OCI-LY1 (cell line): Measurements from ENCODE around the gene MDC1.

Experiments used
- H2AFZ ChIP-seq: fragments of 200-600 bp; sonication (generic), shearing (Covaris generic); 2 replicates; pipeline ENCODE4 v1.6.0; 2014; ENCODE audit warnings: antibody characterized with exemption, mild to moderate bottlenecking, low read length
- H3F3A ChIP-seq: fragments of 200-600 bp; sonication (generic), shearing (Covaris generic); 2 replicates; pipeline ENCODE4 v1.6.0; 2014; ENCODE audit warnings: mild to moderate bottlenecking, antibody characterized with exemption, low read length, moderate library complexity; ENCODE audit not compliant: insufficient read depth
- H3K27ac ChIP-seq: fragments of 200-600 bp; sonication (generic); 2 replicates; pipeline ENCODE4 v1.5.1; 2014; ENCODE audit warnings: low read length, mixed run types, mild to moderate bottlenecking, low read depth; ENCODE audit not compliant: poor library complexity, severe bottlenecking
- H3K27me3 ChIP-seq: fragments of 200-600 bp; sonication (generic); 2 replicates; pipeline ENCODE4 v1.6.0; 2014; ENCODE audit warnings: antibody characterized with exemption, mild to moderate bottlenecking, low read length, moderate library complexity; ENCODE audit not compliant: insufficient read depth
- H3K36me3 ChIP-seq: fragments of 200-600 bp; sonication (generic); 2 replicates; pipeline ENCODE4 v1.6.1; 2014; ENCODE audit warnings: mild to moderate bottlenecking, antibody characterized with exemption, low read length, moderate library complexity, mixed read lengths; ENCODE audit not compliant: insufficient read depth
- H3K4me1 ChIP-seq: fragments of 200-600 bp; sonication (generic); 2 replicates; pipeline ENCODE4 v1.5.1; 2014; ENCODE audit warnings: mild to moderate bottlenecking, low read length, moderate library complexity; ENCODE audit not compliant: insufficient read depth, severe bottlenecking
- H3K4me2 ChIP-seq: fragments of 200-600 bp; sonication (generic), shearing (Covaris generic); 2 replicates; pipeline ENCODE4 v1.6.1; 2014; ENCODE audit warnings: low read length
- H3K4me3 ChIP-seq: fragments of 200-600 bp; sonication (generic); 2 replicates; pipeline ENCODE4 v1.5.1; 2014; ENCODE audit warnings: low read length, low read depth, mild to moderate bottlenecking, mixed read lengths; ENCODE audit not compliant: poor library complexity, severe bottlenecking
- H3K79me2 ChIP-seq: fragments of 200-600 bp; shearing (Covaris generic); 2 replicates; pipeline ENCODE4 v1.6.1; 2016; ENCODE audit warnings: mixed run types, low read length, mixed read lengths; ENCODE audit not compliant: insufficient read depth
- H3K9ac ChIP-seq: fragments of 200-600 bp; sonication (generic), shearing (Covaris generic); 2 replicates; pipeline ENCODE4 v1.6.1; 2014; ENCODE audit warnings: mild to moderate bottlenecking, low read length, mixed read lengths
- H3K9me2 ChIP-seq: fragments of 200-600 bp; sonication (generic), shearing (Covaris generic); 2 replicates; pipeline ENCODE4 v1.6.1; 2014; ENCODE audit warnings: low read depth, mild to moderate bottlenecking, low read length, mixed read lengths
- H3K9me3 ChIP-seq: fragments of 200-600 bp; shearing (Covaris generic); 2 replicates; pipeline ENCODE4 v1.6.1; 2014; ENCODE audit warnings: low read length, mixed read lengths
- H4K20me1 ChIP-seq: fragments of 200-600 bp; sonication (generic), shearing (Covaris generic); 2 replicates; pipeline ENCODE4 v1.6.0; 2016; ENCODE audit warnings: mild to moderate bottlenecking, low read length; ENCODE audit not compliant: insufficient read depth
- EZH2 ChIP-seq: fragments of 200-600 bp; sonication (generic), shearing (Covaris generic); IDR thresholded peaks from 2 replicates; pipeline ENCODE4 v1.8.0; 2017; ENCODE audit warnings: borderline replicate concordance, mixed run types, mild to moderate bottlenecking, antibody characterized with exemption, low read length, moderate library complexity, mixed read lengths
- TF ChIP-seq, protein P1 (sequence below): fragments of 200-600 bp; sonication (generic), shearing (Covaris generic); IDR thresholded peaks from 2 replicates; pipeline ENCODE4 v1.5.1; 2017; ENCODE audit warnings: mild to moderate bottlenecking, antibody characterized with exemption, low read length, moderate library complexity, mixed read lengths

The MDC1 gene

DNA sequence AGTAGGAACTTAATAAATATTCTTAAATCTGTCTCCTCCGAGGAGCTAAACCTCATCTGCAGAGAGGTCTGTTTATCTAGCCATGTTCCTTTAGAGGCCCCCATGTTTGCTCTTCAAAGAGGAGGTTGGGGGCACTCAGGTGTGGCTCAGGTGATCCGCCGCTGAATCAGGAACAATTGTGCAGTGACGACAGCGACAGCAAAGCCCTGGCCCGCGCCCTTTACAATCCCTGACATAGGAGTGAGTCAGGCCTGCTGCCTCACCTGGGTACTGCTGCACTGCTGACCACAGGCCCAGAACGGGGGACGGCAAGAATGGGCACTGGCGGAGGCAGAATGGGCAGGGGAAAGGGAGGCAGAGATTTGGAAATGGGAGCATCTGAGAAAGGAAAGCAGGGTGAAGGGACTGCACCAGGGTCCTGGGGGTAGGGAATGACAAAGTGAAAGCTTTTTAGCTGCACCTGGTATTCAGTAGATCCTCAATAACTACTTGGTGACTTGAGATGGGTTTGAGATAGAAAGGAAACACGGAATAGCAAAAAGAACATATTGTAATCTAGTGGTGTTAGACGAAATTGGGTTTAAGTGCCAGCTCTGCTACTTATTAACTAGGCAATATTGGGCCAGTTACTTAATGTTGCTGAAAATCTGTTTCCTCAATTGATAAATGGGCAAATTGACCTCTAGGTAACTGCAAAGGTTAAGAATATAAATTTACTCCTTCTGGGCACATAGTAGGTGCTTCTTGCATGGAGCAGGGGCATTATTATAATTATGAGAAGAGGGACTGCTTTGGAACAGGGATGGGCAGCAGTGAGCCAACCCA, 32.7 kb upstream of the MDC1 start:
- no peak overlapping the region for H3K9ac ChIP-seq
- H4K20me1 ChIP-seq, result no peaks in the 10 kb centered on the region
- peaks cover under 1% of the 10 kb centered on the region for H3K4me1 ChIP-seq
- H3K4me2 ChIP-seq, result no peak overlapping the region
- no peaks in the 10 kb centered on the region for H3K9me3 ChIP-seq
- H3K27me3 ChIP-seq, result no peaks in the 10 kb centered on the region; the same call in 1 of the 2 replicates
- H3K79me2 ChIP-seq, result no peaks in the 10 kb centered on the region
- no peak overlapping the region for H3K4me3 ChIP-seq
- TF ChIP-seq, protein P1, sequence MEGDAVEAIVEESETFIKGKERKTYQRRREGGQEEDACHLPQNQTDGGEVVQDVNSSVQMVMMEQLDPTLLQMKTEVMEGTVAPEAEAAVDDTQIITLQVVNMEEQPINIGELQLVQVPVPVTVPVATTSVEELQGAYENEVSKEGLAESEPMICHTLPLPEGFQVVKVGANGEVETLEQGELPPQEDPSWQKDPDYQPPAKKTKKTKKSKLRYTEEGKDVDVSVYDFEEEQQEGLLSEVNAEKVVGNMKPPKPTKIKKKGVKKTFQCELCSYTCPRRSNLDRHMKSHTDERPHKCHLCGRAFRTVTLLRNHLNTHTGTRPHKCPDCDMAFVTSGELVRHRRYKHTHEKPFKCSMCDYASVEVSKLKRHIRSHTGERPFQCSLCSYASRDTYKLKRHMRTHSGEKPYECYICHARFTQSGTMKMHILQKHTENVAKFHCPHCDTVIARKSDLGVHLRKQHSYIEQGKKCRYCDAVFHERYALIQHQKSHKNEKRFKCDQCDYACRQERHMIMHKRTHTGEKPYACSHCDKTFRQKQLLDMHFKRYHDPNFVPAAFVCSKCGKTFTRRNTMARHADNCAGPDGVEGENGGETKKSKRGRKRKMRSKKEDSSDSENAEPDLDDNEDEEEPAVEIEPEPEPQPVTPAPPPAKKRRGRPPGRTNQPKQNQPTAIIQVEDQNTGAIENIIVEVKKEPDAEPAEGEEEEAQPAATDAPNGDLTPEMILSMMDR, result no peak
- TF ChIP-seq EZH2, result no peak
- no peak overlapping the region for H2AFZ ChIP-seq
- no peak overlapping the region for H3K27ac ChIP-seq
- no peaks in the 10 kb centered on the region for H3F3A ChIP-seq
- no peaks in the 10 kb centered on the region for H3K36me3 ChIP-seq
- no peaks in the 10 kb centered on the region for H3K9me2 ChIP-seq

DNA sequence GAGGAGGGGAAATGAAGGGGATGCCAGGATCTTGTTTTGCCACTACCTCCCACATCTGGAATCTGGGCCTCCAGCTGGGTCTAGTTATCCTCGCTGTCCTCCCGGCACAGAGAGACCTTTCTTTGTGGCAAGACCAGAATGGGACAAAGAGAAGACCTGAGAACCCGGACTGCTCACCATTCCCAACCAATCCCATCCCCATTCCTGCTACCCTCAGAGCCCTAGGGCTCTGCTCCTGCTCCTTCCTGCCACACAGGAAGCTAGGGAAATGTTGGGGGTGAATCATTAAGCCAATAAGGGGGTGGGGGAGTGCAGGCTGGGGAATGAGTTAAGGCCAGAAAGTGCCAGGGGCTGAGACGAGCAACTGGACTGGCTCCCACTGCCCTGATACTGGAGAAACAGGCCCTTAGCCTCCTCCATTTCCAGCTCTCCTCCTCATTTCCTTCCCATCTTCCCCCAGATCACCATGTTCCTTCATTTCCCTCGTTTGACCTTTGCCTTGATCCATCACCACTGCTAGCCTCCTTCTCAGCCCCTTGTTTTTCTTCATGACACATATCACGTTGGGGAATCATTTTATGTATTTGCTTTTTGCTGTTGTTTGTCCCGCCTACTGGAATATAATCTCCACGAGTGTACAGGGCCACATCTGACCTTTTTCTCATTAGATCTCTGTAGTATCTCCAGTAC, 31.9 kb upstream of the MDC1 start:
- Histone ChIP-seq H3K4me3 (no peak overlapping the region), H3K79me2 (no peaks in the 10 kb centered on the region), H3K27ac (no peak overlapping the region), H3K9ac (no peak overlapping the region), H3K9me2 (no peaks in the 10 kb centered on the region), H3K36me3 (no peaks in the 10 kb centered on the region), H3K4me1 (peaks cover 6% of the 10 kb centered on the region), H4K20me1 (no peaks in the 10 kb centered on the region), H3K27me3 (no peaks in the 10 kb centered on the region; the same call in 1 of the 2 replicates), H3K9me3 (no peaks in the 10 kb centered on the region), H3K4me2 (no peak overlapping the region), H2AFZ (no peak overlapping the region), H3F3A (no peaks in the 10 kb centered on the region)
- TF ChIP-seq, protein P1, result no peak
- TF ChIP-seq EZH2, result no peak

DNA sequence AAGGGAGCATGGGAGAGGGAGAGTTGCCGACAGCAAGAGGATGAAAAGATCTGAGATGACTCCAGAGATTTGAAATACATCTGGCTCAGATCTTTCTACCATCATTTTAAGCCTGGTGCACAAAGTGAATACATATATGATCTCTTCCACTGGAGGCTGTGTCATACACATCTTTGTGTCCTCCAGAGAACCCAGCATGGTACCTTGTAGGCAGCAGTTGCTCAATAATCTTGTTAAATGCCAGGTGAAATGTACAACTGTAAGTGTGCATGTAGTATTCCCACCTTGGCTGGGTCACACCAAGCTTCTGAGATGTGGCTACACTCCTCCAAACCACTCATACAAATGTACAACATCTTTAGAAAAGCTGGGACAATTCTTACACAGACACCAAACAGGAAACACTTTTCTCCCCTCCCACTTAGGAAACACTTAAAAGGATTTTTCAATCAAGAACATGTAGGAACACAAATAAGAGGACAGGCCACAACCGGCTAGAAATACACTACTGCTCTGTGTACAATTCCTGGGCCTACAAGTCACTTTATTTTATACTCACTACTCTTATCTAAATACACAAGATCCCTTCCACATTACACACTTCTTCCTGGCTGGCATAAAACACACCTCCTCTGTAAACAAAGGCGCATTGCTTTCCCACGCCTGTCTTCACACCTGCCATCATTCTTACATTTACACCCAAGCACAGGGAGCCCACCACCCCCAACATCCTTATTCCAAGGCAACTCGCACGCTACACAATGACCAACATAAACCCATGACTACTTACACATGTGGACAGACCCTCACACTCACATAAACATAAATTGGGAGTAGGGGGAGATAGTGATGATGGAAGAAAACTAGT, 31.1 kb upstream of the MDC1 start:
- Histone ChIP-seq H3K9ac (no peak overlapping the region), H3K27me3 (no peaks in the 10 kb centered on the region; the same call in 1 of the 2 replicates), H3K9me2 (no peaks in the 10 kb centered on the region), H3K9me3 (no peaks in the 10 kb centered on the region), H3K36me3 (no peaks in the 10 kb centered on the region), H3K4me1 (peaks cover 14% of the 10 kb centered on the region), H2AFZ (no peak overlapping the region), H3K27ac (no peak overlapping the region), H3K4me2 (no peak overlapping the region), H3K4me3 (no peak overlapping the region), H3F3A (no peaks in the 10 kb centered on the region), H4K20me1 (no peaks in the 10 kb centered on the region), H3K79me2 (no peaks in the 10 kb centered on the region)
- TF ChIP-seq EZH2, result no peak
- TF ChIP-seq, protein P1, result no peak
